Heart left ventricle (tissue), 13 donors: ENCODE data around the gene ORMDL3.

Experiments used
- CTCF ChIP-seq, 12 donors: fragments of 200-600 bp; sonication (generic) in 4 of 12; IDR thresholded peaks; one replicate each; pipeline versions ENCODE4 v1.5.0 to v1.8.0; 2018 to 2022; ENCODE audit warnings: antibody characterized with exemption in 12 of 12, mild to moderate bottlenecking in 5 of 12
- POLR2A ChIP-seq, 2 donors: fragments of 450-650 bp; IDR thresholded peaks; one replicate each; pipeline ENCODE4 v1.6.1; 2017; ENCODE audit warnings: antibody characterized with exemption in 2 of 2, mild to moderate bottlenecking in 2 of 2, moderate library complexity in 2 of 2
- donor health status: ischemic (EF 13 %, LVEDD 7.1; RV severe dilation, severe dysfunction).
- donor health status: DM: no; HTN: yes; CAD: no.
- donor health status: DM: no; HTN: no; CAD: no.
- donor health status: ischemic (EF 25% LVEDD 6.9; RV normal size, moderate dysfunction).
- donor health status: ischemic (EF 25% LVEDD 5.7; RV mildly dilated, moderate dysfunction).
- donor health status: ischemic (EF 35%, LVEDD 5.7; RV mildly dilated, moderate dysfunction).
- donor health status: nonischemic (EF 11% LVEDD 7.7; RV severe dilation, severe dysfunction).
- donor health status: DM: yes; HTN: yes; CAD: no.
- donor health status: PGD.
- donor health status: ischemic (EF 29% LVEDD 5.4; RV normal size, mild dysfunction).
- donor health status: nonischemic (EF 23%, LVEDD 6.1; RV moderate dilation, normal function).

GRCh38 chr17:39924691-39925055 is 2.7 kb downstream of the ORMDL3 start:
- no peak for TF ChIP-seq CTCF (IDR thresholded peaks at IDR 0.05)
- TF ChIP-seq POLR2A (IDR thresholded peaks at IDR 0.05) = no peak
